Articular chondrocyte of knee joint (primary cell): ENCODE data around the gene FXYD2. TPM values are rescaled to one million over a fixed set of nuclear protein-coding genes. Genes with fewer than 3 reads are reported as not detected.

ENCODE experiments used
- total RNA-seq: library from RNA; depleted of rRNA; stranded (reverse); fragments of >200 nt; gene quantifications from 2 replicates; pipeline ENCODE4 v1.2.3, GENCODE V29; 2012

Gene FXYD2
- 0.11 and 0.13 TPM in 2 replicates for total RNA-seq

DNA sequence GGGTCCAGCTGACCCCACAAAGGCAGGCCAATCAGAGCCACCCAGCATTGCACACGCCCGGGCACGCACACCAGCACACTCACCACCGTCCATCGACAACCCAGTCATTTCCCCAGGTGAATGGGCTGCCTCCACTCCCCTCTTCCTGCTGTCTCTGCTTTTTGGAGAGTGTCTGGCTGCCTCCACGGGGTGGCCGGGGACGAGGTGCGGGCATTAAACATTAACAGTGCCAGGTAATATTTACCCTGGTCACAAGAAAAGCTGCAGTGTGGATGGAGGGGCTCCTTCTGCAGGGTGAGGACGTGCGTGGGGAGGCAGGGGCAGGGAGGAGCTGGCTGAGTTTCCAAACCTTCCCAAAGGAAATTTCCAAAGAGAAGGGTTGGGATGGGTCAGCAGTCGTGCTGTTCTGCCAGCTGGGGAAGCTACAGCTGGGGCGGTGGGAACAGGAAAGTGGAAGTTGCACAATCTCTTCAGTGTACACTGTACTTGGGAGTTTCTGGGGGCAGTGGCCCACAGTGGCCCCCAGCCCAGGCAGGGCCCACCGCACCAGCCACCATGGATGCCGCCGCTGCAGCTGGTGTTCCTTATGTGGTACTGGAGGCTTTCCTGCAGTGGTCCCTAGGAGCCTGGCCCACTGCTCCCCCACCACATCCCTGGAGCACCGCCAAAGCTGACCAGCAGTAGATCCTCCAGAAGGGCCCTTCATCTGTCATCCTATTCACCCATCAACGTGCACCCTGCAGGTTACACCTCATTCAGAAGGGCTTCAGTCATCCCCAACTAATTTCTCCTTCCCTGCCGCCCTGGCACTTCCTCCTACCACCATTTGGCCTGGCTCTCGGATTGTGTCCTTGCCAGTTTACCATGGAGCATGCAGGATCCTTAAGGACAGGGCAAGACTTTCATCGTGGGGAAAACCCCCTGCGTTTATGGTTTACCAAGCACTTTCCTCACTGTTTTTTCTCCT lies at the start of gene FXYD2:
TSS of gene FXYD2 (minus strand) at position 174 of the 967 bp plus-strand sequence. CDS start at position 108, 66 bp downstream.

DNA sequence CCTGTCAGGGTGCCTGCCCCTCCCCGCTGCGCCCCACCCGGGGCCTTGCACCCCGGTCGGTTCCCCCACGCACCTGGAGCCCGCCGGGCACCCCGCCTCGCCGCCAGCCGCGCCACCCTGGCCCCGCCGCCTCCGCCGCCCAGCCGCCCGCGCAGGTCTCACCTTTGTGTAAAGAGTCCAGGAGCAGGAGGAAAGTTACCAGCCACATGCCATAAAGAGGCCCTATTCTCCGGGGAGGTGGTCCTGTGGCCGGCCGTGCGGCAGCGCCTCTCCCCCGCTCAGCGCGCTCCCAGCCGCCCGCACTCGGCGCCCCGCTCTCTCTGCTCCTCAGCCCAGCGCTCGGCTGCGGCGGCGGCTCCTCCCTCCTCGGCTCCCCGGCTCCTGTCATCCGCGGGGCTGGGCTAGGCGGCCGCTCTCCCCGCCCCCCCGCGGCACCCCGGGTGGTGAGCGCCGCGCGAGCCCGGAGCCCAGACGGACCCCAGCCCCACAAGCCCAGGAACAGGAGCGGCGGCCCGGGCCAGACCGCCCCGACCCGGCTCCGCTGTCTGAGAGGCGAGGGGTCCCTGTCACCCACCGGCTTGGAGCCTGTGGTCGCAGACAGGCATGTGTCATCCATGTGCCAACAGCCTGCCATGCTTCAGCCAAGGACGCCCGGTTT lies 27.5 kb downstream of the FXYD2 start, which contains the start of gene DSCAML1:
TSS of gene DSCAML1 (minus strand) at position 345 of the 658 bp plus-strand sequence. CDS start at position 208, 137 bp downstream.

Other genes starting within 250 kb of the FXYD2 start
- gene DSCAML1, start 27.5 kb downstream of the FXYD2 start, total RNA-seq, result not detected in 2 replicates
- 1.9 and 3.9 TPM in 2 replicates for gene FXYD6, start 51.9 kb upstream of the FXYD2 start, total RNA-seq
- not detected in 2 replicates for gene TMPRSS13, start 104.7 kb upstream of the FXYD2 start, total RNA-seq
- gene IL10RA, start 161.7 kb upstream of the FXYD2 start, total RNA-seq, result 0.11 and 0.78 TPM in 2 replicates